SJSA1 (cell line): ENCODE results near the gene LAMA5. TPM values are rescaled to one million over a fixed set of nuclear protein-coding genes. Genes with fewer than 3 reads are reported as not detected.

Experiments
- DNase-seq, 2 experiments: peaks; one replicate each; pipeline ENCODE4 v3.0.0-alpha.2; 2015 to 2020; ENCODE audit warnings: low spot score in 2 of 2, low read depth in 1 of 2
- H3K27ac ChIP-seq: fragments of 250-450 bp; sonication (Bioruptor Pico); 2 replicates; pipeline ENCODE4 v1.5.1; 2020; ENCODE audit warnings: mild to moderate bottlenecking, moderate library complexity
- H3K27me3 ChIP-seq: fragments of 250-450 bp; sonication (Bioruptor Pico); replicated peaks from 2 replicates; pipeline ENCODE4 v1.5.1; 2020; ENCODE audit warnings: mild to moderate bottlenecking, moderate library complexity
- H3K36me3 ChIP-seq: fragments of 250-450 bp; sonication (Bioruptor Pico); 2 replicates; pipeline ENCODE4 v1.5.1; 2020; ENCODE audit warnings: mild to moderate bottlenecking
- H3K4me1 ChIP-seq: fragments of 250-450 bp; sonication (Bioruptor Pico); replicated peaks from 2 replicates; pipeline ENCODE4 v1.6.1; 2021; ENCODE audit warnings: mild to moderate bottlenecking
- H3K4me3 ChIP-seq: fragments of 250-450 bp; sonication (Bioruptor Pico); 2 replicates; pipeline ENCODE4 v1.5.1; 2020; ENCODE audit warnings: mild to moderate bottlenecking
- H3K9me3 ChIP-seq: fragments of 250-450 bp; sonication (Bioruptor Pico); replicated peaks from 2 replicates; pipeline ENCODE4 v1.5.1; 2020; ENCODE audit warnings: mild to moderate bottlenecking
- total RNA-seq: library from RNA; depleted of rRNA; stranded (reverse); fragments of >200 nt; shearing (Covaris generic); gene quantifications from 2 replicates; pipeline ENCODE4 v1.2.3, GENCODE V29; 2014

The LAMA5 gene
- total RNA-seq, 1 experiment from 2014 or later = 3.6 TPM

DNA sequence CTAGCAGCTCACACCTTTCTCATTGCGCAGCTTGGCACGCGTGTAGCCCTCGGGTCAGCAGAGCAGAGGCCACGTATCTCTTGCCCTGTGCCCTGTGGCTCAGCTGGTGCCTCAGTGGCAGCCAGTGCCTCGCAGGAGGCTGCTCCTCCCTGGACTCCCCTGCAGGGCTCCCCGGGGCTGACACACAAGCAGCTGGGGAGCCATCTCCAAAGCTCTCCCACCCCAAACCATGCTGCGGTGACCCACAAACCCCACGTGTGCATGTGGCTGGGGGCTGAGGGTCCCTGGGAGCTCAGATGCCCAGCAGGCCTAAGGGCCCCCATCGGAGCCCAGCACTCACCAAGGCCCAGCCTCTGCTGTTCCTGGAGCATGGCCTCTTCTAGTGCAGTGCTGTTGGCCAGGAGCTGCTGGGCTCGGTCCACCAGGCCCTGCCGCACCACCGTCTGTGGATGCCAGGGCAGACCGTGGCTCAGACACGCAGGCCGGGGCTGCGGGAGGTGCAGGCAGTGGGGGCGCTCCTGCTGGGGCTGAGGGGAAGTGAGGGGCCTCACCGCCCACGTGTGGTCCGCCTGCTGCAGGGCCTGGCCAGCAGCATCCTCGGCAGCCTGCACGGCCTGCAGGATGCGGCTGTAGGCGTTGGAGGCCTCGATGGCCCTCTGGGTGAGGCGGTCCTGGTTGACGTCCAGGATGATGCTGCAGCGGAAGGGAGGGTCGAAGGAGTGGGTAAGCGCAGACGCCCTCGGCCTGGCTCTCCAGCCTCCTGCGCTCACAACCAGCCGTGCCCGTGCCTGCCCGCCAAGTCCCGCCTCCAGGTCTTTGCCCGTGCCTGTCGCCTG is 50.6 kb downstream of the LAMA5 start:
- H3K4me1 ChIP-seq = no peaks in the 10 kb centered on the region
- H3K4me3 ChIP-seq = no peak overlapping the region
- no peak for DNase-seq
- H3K36me3 ChIP-seq = no peaks in the 10 kb centered on the region
- no peaks in the 10 kb centered on the region for H3K9me3 ChIP-seq
- H3K27me3 ChIP-seq = no peaks in the 10 kb centered on the region
- no peak overlapping the region for H3K27ac ChIP-seq

DNA sequence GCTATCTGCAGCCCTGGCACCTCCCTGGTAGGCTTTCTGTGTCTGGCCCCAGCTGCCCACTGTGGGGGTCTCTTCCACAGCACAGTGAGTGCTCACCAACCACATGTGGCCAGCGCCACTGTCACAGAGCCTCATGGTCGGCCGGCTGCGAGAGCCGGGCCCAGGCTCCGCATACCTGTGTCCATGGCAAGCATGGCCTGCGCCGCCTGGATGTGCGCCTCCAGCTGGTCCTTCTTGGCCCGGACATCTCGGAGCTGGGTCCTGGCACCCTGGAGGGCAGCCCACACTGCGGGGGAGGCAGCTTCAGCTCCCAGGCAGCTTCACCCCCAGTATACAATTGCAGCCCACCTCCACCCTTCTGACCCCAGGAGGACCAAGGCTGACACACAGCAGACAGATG is 51.3 kb downstream of the LAMA5 start:
- H3K9me3 ChIP-seq = no peaks in the 10 kb centered on the region
- H3K4me1 ChIP-seq = no peaks in the 10 kb centered on the region
- H3K27ac ChIP-seq = no peak overlapping the region
- H3K27me3 ChIP-seq = no peaks in the 10 kb centered on the region
- no peak for DNase-seq
- H3K36me3 ChIP-seq = no peaks in the 10 kb centered on the region; the same call in 1 of the 2 replicates
- no peak overlapping the region for H3K4me3 ChIP-seq

DNA sequence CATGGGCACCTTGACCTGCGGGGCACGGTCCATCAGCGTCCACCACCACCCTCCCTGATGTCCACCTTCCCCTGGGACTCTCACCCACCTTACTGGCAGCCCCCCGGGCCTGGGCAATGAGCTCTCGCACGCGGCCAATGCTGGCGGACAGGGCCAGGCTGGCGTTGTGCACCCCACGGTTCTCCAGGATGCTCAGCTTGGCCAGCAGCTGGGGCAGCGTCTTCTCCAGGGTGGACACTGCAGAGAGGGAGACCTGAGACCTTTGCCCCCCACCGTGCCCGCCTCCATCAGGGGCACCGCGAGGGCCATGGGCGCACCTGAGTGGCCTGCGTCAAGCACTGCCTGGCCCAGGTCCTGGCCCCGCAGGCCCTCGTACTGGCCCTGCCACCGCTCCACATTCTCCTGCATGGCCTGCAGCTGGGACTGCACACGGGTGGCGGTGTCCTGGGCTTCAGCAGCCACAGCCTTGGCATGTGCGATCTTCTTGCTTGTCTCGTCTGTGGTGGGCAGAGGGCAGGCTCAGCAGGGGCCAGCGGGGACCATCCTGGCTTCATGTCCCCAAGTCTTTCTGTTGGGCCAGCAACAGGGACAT is 52.3 kb downstream of the LAMA5 start:
- peaks cover 1% of the 10 kb centered on the region; the same call in 1 of the 2 replicates for H3K36me3 ChIP-seq
- H3K9me3 ChIP-seq = no peaks in the 10 kb centered on the region
- no peak for DNase-seq
- H3K27me3 ChIP-seq = no peaks in the 10 kb centered on the region
- no peak overlapping the region for H3K4me3 ChIP-seq
- H3K27ac ChIP-seq = no peak overlapping the region
- no peaks in the 10 kb centered on the region for H3K4me1 ChIP-seq

DNA sequence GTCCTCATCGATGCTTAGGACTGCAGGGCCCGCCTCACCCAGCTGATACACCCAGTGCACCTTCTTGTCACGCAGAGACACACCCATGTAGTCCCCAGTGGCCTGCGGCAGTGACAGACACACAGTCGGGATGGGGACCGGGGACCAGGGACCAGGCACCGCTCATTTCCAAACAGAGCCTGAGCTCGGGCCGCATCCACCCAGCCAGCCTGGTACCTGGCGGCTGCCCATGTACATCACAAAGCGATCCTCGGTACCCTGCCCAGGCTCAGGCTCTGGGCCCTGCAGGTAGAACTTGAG is 52.8 kb downstream of the LAMA5 start:
- Histone ChIP-seq H3K27me3 (no peaks in the 10 kb centered on the region), H3K9me3 (no peaks in the 10 kb centered on the region), H3K4me3 (no peak overlapping the region), H3K27ac (no peak overlapping the region), H3K4me1 (no peaks in the 10 kb centered on the region), H3K36me3 (peaks cover 3% of the 10 kb centered on the region)
- no peak for DNase-seq

DNA sequence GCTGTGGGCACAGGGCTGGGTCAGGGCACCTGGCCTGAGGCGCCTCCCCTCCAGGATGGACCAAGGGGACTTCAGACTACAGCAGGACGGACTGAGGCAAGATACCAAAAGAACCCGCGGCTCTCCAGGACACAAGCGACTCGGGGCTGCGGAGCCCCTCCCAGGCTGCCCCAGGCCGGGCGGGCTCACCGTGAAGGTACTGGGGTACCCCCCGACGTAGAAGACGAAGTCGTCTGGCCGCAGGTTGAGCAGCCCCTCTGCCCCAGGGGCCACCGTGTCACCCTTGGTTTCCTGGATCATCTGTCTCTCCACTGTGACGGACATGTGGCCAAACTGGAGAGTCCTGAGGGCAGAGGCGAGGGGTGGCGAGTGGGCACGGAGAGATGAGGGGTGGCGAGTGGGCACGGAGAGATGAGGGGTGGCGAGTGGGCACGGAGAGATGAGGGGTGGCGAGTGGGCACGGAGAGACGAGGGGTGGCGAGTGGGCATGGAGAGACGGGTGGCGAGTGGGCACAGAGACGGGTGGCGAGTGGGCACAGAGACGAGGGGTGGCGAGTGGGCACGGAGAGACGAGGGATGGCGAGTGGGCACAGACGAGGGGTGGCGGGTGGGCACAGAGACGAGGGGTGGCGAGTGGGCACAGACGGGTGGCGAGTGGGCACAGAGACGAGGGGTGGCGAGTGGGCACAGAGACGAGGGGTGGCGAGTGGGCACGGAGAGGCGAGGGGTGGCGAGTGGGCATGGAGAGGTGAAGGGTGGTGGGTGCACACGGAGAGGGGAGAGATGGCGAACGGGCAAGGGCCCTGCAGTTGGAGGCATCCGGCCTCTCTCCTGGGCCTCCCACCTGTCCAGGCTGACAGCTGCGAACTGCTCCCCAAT is 53.4 kb downstream of the LAMA5 start:
- Histone ChIP-seq H3K9me3 (no peaks in the 10 kb centered on the region), H3K27me3 (no peaks in the 10 kb centered on the region), H3K4me1 (no peaks in the 10 kb centered on the region), H3K36me3 (peaks cover 9% of the 10 kb centered on the region), H3K4me3 (no peak overlapping the region), H3K27ac (no peak overlapping the region)
- no peak for DNase-seq

DNA sequence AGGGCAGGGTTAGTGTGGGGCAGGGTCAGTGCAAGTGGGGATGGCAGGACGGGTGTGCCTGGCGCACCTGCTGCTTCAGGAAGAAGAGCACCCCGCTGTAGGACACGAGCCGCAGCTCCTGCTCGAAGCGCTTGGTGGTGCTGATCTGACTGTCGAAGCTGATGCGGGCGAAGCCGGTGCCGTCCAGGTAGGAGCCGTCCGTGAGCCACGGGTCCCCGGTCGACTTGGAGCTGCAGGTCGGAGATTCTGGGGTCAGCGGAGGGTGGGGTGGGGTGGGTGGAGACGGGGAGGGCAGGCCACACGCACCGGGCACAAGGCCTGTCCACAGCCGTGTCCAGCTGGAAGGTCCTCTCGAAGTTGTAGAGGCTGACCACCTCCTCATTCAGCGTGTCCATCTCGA is 54.1 kb downstream of the LAMA5 start:
- no peak for DNase-seq
- H3K36me3 ChIP-seq = peaks cover 16% of the 10 kb centered on the region
- no peak overlapping the region for H3K4me3 ChIP-seq
- H3K27me3 ChIP-seq = no peaks in the 10 kb centered on the region
- H3K4me1 ChIP-seq = no peaks in the 10 kb centered on the region
- H3K9me3 ChIP-seq = no peaks in the 10 kb centered on the region
- no peak overlapping the region for H3K27ac ChIP-seq

DNA sequence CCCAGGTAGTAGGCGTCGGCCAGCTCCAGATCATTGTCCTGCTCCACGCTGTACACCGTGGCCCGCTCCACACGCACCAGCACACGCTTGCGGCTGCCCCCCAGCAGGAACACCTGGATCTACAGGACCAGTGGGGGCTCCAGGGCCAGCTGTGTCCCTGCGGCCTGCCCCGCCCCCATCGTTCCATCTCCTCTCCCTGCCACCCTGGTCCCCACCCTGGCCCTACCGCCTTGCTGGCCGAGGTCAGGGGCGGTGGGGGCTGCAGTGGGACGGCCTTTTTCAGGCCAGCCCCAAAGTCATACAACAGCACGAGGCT is 54.5 kb downstream of the LAMA5 start:
- DNase-seq = no peak
- H3K27ac ChIP-seq = no peak overlapping the region
- H3K4me1 ChIP-seq = no peaks in the 10 kb centered on the region
- H3K9me3 ChIP-seq = no peaks in the 10 kb centered on the region
- peaks cover 20% of the 10 kb centered on the region for H3K36me3 ChIP-seq
- H3K27me3 ChIP-seq = no peaks in the 10 kb centered on the region
- no peak overlapping the region for H3K4me3 ChIP-seq

DNA sequence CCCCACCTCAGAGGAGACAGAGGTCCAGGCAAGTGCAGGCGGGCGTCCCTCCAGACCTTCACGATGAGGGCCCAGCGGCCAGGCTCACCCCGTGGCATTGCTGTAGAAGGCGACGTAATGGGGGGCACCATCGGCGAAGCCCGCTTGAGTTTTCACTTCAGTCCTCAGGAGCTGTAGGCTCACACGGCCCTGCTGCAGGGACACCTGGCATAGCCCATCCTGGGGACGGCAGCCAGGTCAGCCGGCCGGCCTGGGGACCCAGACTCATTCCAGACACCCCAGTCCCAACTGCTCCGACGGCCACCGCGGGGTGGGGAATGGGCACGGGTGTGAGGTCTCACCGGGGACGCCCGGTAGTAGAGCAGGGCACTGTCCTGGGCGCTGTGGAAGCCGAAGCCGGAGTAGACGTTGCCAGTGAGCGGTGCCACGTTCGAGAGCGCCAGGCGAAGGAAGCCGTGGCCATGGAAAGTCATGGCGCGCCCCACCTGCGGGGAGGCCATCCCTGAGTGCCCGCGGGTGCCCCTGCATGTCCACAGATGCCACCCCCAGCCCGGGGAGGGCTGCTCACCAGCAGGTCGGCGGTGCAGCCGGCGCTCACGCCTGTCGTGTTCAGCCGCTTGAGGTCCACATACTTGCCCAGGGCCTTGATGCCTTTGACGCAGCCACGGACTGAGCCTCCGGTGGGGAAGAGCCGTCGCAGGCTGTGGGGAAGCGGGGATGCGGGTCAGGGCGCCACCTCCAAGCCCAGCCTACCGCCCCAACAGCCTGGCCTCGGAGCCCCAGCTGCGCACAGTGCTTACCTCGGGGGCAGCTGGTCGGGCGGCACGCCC is 55.1 kb downstream of the LAMA5 start:
- Histone ChIP-seq H3K4me3 (no peak overlapping the region), H3K27me3 (no peaks in the 10 kb centered on the region), H3K9me3 (no peaks in the 10 kb centered on the region), H3K36me3 (peaks cover 26% of the 10 kb centered on the region), H3K4me1 (no peaks in the 10 kb centered on the region), H3K27ac (no peak overlapping the region)
- DNase-seq = no peak

DNA sequence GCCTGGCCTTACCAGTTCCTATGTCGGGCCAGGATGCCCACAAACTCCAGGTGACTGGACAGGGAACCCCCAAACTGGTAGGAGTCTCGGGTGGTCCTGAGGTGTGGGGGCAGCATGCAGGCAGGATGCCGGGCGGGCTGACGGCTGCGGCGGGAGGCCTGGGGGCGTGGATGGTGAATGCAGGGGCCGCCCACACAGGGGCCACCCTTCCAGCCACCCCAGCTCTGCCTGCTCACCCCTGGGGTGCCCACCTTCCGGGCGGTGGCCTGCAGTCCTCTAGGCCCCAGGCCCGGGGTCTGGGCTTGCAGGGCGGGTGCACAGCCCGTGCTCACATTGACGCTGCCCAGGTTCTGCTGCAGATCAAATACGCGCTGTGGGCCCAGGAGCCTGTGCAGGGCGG is 56.0 kb downstream of the LAMA5 start:
- no peak for DNase-seq
- Histone ChIP-seq H3K27ac (no peak overlapping the region), H3K9me3 (no peaks in the 10 kb centered on the region), H3K4me3 (no peak overlapping the region), H3K36me3 (peaks cover 35% of the 10 kb centered on the region), H3K27me3 (no peaks in the 10 kb centered on the region), H3K4me1 (no peaks in the 10 kb centered on the region)

DNA sequence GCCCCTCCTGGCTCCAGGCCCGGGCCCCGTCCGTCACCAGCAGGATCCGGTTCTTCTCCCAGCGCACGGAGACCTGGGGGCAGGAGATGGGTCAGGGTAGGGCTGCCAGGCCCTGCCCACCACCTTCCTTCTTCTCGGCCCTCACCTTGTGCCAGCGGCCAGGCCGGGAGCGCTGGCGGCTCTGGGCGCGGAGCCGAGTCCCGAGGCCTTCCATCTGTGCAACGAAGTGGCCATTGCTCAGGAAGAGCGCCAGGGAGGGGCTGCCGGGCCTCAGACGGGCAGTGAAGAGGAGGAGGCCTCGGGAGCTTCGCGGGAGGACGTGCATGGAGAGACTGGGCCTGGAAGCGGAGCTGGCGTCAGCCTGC is 56.4 kb downstream of the LAMA5 start:
- H3K4me3 ChIP-seq = no peak overlapping the region
- H3K9me3 ChIP-seq = no peaks in the 10 kb centered on the region
- DNase-seq = no peak
- H3K27ac ChIP-seq = no peak overlapping the region
- H3K4me1 ChIP-seq = no peaks in the 10 kb centered on the region
- H3K36me3 ChIP-seq = peaks cover 39% of the 10 kb centered on the region
- H3K27me3 ChIP-seq = no peaks in the 10 kb centered on the region

DNA sequence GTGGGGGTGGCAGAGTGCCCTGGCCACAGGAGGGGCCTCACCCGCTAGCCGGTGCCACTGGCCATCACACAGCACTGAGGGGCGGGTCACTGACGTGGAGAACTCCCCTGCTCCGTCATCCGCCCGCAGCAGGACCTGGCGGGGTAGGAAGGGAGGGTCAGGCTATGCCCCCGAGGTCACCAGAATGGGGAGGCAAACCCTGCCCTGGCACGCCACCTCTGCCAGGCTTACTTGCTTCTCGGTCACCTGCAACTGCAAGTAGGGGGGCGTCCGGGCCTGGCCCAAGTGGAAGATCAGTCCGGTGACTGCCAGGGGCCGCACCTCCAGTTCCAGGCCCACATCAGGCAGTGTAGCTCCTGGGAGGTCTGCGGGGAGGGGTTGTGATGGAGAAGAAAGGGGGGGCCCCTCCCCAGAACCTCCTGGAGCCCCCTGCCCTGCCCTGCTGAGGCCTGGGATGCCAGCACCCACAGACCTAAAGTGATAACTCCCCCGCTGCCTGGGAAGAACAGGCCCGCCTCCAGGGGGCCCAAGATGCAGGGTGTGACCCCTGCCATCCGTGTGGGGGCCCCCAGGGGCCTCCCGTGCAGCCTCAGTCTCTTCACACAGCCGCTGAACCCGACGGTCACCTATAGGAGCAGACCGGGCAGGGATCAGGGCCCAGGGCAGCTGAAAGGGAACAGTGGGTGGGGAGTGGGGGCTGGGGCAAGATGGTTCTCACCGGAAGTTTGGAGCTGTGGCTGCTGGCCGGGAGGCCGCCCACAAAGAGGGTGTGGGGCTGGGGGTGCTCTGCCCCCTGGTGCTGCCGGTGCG is 57.0 kb downstream of the LAMA5 start:
- no peak overlapping the region for H3K27ac ChIP-seq
- no peaks in the 10 kb centered on the region for H3K9me3 ChIP-seq
- H3K4me1 ChIP-seq = peaks cover 5% of the 10 kb centered on the region
- peaks cover 45% of the 10 kb centered on the region for H3K36me3 ChIP-seq
- H3K4me3 ChIP-seq = no peak overlapping the region
- H3K27me3 ChIP-seq = no peaks in the 10 kb centered on the region
- no peak for DNase-seq

DNA sequence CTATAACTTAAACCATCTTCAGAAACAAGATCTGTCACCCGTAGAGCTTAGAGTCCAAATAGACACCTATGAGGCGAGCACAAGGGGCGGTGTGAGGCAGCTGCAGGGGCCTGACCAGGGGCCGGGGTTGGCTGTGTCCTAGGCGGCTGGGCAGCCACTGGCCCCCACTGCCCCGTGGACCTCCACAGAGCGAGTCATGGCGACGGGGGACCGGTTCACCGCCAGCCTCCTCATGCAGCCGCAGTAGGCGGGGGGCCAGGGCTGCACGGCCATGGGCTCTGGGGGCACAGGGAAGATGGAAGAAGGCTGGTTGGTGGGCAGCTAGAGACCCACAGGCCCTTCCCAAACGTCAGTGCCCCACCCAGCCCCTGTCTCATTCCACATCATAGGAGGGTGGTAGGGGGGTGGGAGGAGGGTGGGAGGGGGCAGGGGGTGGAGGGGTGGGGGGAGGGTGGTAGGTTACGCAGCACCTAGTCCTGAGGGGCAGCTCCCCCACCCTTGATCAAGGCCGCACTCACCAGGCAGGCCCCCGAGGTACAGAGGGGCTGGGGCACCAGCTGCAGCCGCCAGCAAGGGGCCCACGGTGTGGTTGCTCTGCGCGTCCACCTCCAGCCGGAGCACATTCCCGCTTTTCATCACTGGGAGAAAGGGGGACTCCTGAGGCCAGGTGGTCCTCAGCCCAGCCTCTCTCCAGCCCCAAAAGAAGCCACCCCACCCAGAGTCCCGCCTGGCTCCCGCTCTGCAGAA is 57.7 kb downstream of the LAMA5 start:
- Histone ChIP-seq H3K4me3 (no peak overlapping the region), H3K27ac (no peak overlapping the region), H3K27me3 (no peaks in the 10 kb centered on the region), H3K9me3 (no peaks in the 10 kb centered on the region), H3K4me1 (peaks cover 13% of the 10 kb centered on the region), H3K36me3 (peaks cover 52% of the 10 kb centered on the region)
- DNase-seq = no peak
